IPS-15b (cell line): ENCODE data around the gene DOCK6.

Source experiments
- H3K27me3 ChIP-seq: one replicate; pipeline ENCODE4 v1.6.1; 2013; ENCODE audit warnings: low read length; ENCODE audit not compliant: control insufficient read depth, insufficient read depth
- H3K36me3 ChIP-seq: one replicate; pipeline ENCODE4 v1.6.1; 2013; ENCODE audit warnings: low read length; ENCODE audit not compliant: control insufficient read depth, insufficient read depth
- H3K4me1 ChIP-seq: one replicate; pipeline ENCODE4 v1.6.1; 2013; ENCODE audit warnings: mild to moderate bottlenecking, low read length; ENCODE audit not compliant: control insufficient read depth, insufficient read depth
- H3K4me3 ChIP-seq: one replicate; pipeline ENCODE4 v1.5.1; 2013; ENCODE audit warnings: low read depth, low read length
- H3K9ac ChIP-seq: one replicate; pipeline ENCODE4 v1.6.1; 2013; ENCODE audit warnings: low read depth, mild to moderate bottlenecking, low read length
- H3K9me3 ChIP-seq: one replicate; pipeline ENCODE4 v1.6.1; 2013; ENCODE audit warnings: mild to moderate bottlenecking, low read length; ENCODE audit not compliant: control insufficient read depth, insufficient read depth

Gene DOCK6

GRCh38 chr19:11197291-11198174, 64.8 kb downstream of the DOCK6 start, which contains the start of gene KANK2:
Gene KANK2 (minus strand): TSS chr19:11197545. CDS start chr19:11194511, 3,034 bp downstream.
- Histone ChIP-seq H3K4me3 (peak within 1 kb of the TSS; percentile 86), H3K27me3 (no peaks in the 10 kb centered on the region), H3K9me3 (no peaks in the 10 kb centered on the region), H3K9ac (peak within 1 kb of the TSS; percentile 74), H3K36me3 (peaks cover 32% of the 10 kb centered on the region), H3K4me1 (no peaks in the 10 kb centered on the region)

GRCh38 chr19:11196406-11197287, 65.7 kb downstream of the DOCK6 start:
- Histone ChIP-seq H3K4me1 (no peaks in the 10 kb centered on the region), H3K27me3 (no peaks in the 10 kb centered on the region), H3K36me3 (peaks cover 29% of the 10 kb centered on the region), H3K4me3 (peak overlapping the region; percentile 86), H3K9me3 (no peaks in the 10 kb centered on the region), H3K9ac (peak overlapping the region; percentile 74)

- no peak overlapping the region for H3K9ac ChIP-seq
- no peaks in the 10 kb centered on the region for H3K27me3 ChIP-seq
- H3K36me3 ChIP-seq: peaks cover 27% of the 10 kb centered on the region
- H3K4me1 ChIP-seq: no peaks in the 10 kb centered on the region
- H3K9me3 ChIP-seq: no peaks in the 10 kb centered on the region
- H3K4me3 ChIP-seq: no peak overlapping the region
Observed at GRCh38 chr19:11195681-11196080, 66.6 kb downstream of the DOCK6 start.

GRCh38 chr19:11194656-11195558, 67.4 kb downstream of the DOCK6 start:
- H3K36me3 ChIP-seq: peaks cover 27% of the 10 kb centered on the region
- no peaks in the 10 kb centered on the region for H3K9me3 ChIP-seq
- no peak overlapping the region for H3K9ac ChIP-seq
- H3K27me3 ChIP-seq: no peaks in the 10 kb centered on the region
- H3K4me3 ChIP-seq: no peak overlapping the region
- H3K4me1 ChIP-seq: no peaks in the 10 kb centered on the region

- Histone ChIP-seq H3K27me3 (no peaks in the 10 kb centered on the region), H3K4me1 (no peaks in the 10 kb centered on the region), H3K9ac (no peak overlapping the region), H3K4me3 (no peak overlapping the region), H3K36me3 (peaks cover 22% of the 10 kb centered on the region), H3K9me3 (no peaks in the 10 kb centered on the region)
Observed at GRCh38 chr19:11194173-11194572, 68.2 kb downstream of the DOCK6 start.

GRCh38 chr19:11192957-11193939, 69.1 kb downstream of the DOCK6 start:
- no peaks in the 10 kb centered on the region for H3K4me1 ChIP-seq
- H3K36me3 ChIP-seq: peaks cover 19% of the 10 kb centered on the region
- H3K9me3 ChIP-seq: no peaks in the 10 kb centered on the region

GRCh38 chr19:11191934-11192333, 70.4 kb downstream of the DOCK6 start:
- H3K4me3 ChIP-seq: no peak overlapping the region
- H3K27me3 ChIP-seq: no peaks in the 10 kb centered on the region
- H3K4me1 ChIP-seq: no peaks in the 10 kb centered on the region
- peaks cover 19% of the 10 kb centered on the region for H3K36me3 ChIP-seq
- H3K9ac ChIP-seq: no peak overlapping the region
- no peaks in the 10 kb centered on the region for H3K9me3 ChIP-seq

More at GRCh38 chr19:11192957-11193939, 69.1 kb downstream of the DOCK6 start:
- H3K27me3 ChIP-seq: no peaks in the 10 kb centered on the region
- H3K9ac ChIP-seq: no peak overlapping the region
- H3K4me3 ChIP-seq: no peak overlapping the region

GRCh38 chr19:11191273-11191755, 71.0 kb downstream of the DOCK6 start:
- H3K9ac ChIP-seq: no peak overlapping the region
- no peaks in the 10 kb centered on the region for H3K27me3 ChIP-seq
- peaks cover 19% of the 10 kb centered on the region for H3K36me3 ChIP-seq
- H3K9me3 ChIP-seq: no peaks in the 10 kb centered on the region
- no peak overlapping the region for H3K4me3 ChIP-seq
- no peaks in the 10 kb centered on the region for H3K4me1 ChIP-seq

GRCh38 chr19:11190501-11190900, 71.8 kb downstream of the DOCK6 start:
- H3K9me3 ChIP-seq: no peaks in the 10 kb centered on the region
- no peak overlapping the region for H3K9ac ChIP-seq
- no peaks in the 10 kb centered on the region for H3K27me3 ChIP-seq
- H3K4me3 ChIP-seq: no peak overlapping the region
- H3K36me3 ChIP-seq: peaks cover 19% of the 10 kb centered on the region
- H3K4me1 ChIP-seq: no peaks in the 10 kb centered on the region

GRCh38 chr19:11187441-11187840, 74.9 kb downstream of the DOCK6 start:
- Histone ChIP-seq H3K4me1 (no peaks in the 10 kb centered on the region), H3K27me3 (no peaks in the 10 kb centered on the region), H3K4me3 (no peak overlapping the region), H3K9me3 (no peaks in the 10 kb centered on the region), H3K36me3 (peaks cover 8% of the 10 kb centered on the region), H3K9ac (no peak overlapping the region)
